NOMO-1 (cell line): ENCODE measurements around the gene ACTRT2.

ENCODE experiments used
- DNase-seq, 2 experiments: peaks; one replicate each; lab custom pipeline; 2025; ENCODE audit not compliant: unreplicated experiment in 2 of 2; lab: John Stamatoyannopoulos, UW

The ACTRT2 gene

DNA sequence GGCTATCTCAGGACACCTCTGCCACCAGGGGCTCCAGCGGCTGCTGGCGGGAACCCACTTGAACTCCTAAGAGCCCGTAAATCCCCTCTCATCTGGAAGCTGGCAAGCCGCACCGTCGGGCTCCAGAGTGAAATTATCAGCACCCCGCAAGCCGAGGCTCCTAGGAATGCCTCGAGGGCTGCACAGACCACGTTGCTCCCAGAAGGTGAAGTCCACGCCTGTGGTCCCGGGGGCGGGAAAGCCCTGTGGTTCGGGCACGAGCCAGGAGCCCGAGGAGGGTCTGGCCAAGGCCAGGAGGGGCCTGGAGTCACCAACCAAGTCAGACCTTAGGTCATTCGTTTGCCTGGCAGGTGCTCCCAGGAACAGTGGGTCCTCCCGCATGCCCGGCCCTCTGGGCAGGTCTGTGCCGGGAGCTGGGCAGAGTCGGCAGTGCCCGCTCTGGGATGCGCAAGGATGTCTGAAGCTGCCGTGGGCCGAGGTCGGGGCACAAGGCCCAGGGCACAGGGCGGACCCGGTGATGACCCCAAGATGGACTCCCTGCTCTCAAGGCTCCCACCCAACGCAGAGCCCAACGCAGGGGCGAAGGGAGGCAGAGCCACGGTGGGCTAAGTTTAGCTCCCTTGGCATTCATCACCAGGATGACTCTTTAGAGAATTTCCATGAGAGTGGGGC lies 8.9 kb downstream of the ACTRT2 start:
- no peak for DNase-seq

DNA sequence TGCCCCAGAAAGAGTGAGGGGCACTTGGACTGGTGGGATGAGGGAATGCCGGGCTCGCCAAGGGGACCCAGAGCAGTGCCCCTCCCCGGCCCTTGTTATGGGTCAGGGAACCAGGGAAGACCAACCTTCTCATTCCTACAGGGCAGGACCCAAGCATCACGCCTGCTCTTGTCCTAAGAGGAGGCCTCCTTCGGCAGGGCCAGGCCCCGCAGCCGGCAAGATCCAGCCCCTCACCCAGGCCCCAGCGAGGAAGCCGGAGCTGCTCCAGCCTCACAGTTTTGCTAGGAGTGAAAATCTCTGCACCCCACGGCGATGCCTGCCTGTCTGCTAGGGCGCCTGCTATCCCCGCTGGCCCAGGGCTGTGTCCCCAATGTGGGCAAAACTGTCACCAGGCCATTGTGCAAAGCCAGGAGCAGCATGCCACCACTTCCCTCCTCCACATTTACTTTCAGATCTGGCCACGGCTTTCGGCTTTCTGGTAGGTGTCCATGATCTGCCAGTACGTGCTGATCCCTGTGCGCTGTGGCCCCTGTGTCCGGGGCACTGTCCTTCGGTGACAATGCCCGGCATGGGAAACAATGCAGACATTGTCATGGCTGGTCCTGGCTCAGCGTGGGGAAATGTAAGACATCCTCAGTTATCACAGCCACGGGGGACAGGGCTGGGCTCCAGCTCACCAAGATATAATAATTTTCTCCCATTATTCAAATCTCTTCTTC lies 9.6 kb downstream of the ACTRT2 start:
- no peak for DNase-seq

DNA sequence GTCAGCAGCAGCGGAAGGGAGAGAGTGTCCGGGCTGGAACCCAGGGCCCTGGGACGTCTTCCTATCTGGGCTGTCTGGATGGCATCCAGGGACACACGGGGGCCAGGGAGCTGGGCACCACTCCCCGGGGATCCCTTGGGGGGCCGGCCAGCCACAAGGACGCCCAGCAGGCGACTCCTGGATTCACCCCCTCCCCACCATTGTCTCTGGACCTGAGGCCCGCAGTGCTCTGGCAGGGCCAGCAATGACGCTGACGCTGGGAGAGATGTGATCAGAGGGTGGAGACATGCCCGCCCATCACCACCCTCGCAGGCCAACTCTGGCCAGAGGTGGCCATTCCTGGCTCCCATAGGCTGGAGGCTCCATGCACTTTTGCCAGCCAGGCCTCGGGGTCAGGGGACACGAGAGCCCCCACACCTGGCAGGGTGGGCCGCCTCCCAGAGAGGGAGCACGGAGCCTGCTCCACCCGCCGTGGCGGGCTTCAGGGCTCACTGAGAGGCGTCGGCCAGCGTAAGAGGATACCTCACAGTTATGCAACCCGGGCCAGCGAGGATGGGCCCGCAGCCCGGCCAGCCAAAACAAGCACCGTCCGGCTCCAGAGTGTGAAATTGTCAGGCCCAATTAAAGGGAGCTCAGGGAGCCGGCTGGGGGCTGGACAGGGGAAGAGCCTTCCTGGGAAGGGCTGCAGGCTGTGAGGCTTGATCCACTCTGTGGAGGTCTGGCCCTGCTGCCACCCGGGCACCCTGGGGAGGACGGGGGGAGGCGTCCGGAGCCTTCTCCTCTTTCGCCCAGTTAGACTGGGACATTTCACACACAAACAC lies 10.3 kb downstream of the ACTRT2 start:
- DNase-seq = no peak

DNA sequence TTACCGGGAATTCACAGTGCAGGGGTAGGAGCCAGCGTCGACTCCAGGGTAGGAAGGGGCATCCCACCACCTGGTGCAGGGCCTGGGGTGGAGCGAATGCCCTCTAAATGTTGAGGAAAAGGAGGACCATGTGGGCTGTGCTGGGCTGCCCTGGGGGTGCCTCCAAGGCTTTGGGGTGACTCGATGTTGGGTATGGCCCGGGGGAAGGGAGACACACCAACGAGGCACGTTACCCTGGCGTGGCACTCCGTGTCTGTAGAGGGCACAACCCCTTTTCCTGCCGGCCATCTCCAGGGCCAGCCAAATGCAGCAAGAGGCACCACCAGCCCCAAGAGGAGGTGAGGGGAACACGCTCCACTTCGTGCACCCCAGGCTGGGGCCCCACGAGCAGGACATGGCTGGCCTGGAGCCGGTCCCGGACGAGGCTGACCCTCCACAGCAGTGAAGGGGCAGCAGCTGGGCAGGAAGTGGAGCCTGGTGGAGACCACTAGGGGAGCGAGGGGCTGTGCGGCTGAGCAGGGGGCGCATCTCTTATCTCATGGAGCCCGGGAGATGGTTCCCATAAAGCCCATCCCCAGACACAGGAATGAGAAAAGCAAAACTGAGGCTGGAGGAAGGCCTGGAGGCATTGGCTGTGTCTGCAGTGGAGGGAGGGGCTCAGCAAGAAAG lies 11.2 kb downstream of the ACTRT2 start:
- no peak for DNase-seq

DNA sequence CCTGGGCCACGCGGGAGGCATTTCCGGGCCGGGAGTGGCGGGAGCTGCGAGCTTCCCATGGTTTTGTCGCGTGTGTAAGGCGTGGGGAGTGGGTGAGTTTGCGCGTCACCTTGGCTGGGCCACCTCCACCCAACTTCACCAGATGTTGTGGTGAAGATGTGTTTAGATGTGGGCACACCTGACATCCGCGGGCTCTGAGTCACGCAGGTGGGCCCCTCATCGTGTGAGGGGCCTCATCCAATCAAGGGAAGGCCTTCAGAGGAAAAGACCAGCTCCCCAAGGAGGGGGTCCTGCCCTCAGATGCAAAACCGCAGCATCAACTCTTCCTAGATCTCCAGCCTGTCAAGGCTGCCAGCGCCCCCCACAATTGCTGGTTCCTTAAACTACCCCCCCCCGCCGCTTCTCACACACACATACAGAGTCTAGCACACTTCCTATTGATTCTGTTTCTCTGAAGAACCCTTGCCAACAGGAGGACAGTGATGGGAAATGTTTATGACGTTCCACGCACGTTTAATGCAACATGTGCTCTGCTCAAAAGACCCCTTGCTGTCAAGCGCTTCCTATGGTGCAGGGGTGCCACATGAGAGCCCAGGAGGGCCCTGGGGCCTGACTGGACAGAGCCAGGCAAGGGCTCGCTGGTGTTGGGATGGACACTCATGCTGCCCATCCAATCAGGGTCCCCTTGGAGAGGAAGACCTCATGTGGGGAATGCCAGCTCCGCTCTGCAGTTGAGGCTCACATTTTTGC lies 11.9 kb downstream of the ACTRT2 start:
- no peak for DNase-seq

GRCh38 chr1:3033790-3034090 lies 12.5 kb downstream of the ACTRT2 start:
- no peak for DNase-seq

DNA sequence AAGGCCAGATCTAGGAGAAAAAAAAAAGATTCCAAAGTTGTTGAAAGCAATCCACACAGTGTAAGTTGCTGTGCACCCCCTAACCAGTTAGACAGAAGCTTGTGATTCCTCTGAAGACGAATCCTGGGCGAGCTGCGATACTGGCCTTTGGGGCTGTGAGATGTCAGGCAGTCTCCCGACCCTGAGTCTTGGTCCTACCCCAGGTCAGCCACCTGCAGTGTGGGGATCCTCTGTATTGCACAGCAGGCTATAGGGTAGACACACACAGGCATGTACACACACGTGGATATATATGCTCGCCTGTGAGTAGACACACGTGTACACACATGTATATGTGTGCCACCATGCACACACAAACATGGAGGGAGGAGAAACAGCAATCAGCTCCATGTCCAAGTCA lies 12.9 kb downstream of the ACTRT2 start:
- DNase-seq = no peak

DNA sequence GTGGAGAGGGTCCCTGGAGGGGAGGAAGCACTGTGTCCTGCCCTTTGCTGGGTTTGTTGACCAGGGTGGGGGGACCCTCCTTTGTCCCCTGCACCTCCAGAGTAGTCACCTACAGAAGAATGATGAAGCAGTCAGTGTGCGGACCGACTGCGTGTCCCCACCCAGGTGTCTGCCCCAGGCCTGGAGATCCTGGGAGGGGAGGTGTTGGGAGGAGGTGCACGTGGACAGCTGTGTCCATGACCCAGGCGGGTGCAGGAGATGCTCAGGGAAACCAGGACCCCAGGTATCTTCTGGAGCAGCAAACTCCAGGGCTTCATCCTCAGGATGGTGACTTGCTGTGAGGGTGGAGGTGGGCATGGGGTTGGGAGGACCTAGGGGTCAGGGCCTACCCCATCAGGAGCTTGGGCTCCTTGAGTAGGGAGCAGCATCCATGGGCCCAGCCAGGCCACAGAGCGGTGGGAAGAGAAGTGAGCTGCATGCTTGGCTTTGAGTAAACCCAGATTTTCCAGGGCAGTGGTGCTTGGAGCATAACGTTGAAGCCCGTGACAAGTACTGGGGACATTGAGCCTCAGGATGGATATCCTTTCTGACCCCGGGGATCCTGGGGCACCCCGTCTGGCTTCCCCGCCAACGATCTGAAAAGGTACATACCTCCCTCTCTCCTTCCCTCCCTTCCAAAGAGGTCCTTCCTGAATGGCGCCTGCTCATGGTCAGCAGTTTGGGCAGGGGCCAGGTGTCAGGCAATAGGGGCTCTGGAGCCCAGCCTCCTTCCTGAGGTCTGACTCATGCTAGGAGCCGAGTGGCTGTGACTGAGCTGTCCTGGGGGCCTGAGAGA lies 13.7 kb downstream of the ACTRT2 start:
- DNase-seq = no peak

GRCh38 chr1:3035563-3036446 lies 14.5 kb downstream of the ACTRT2 start:
- no peak for DNase-seq

GRCh38 chr1:3036447-3037280 lies 15.4 kb downstream of the ACTRT2 start:
- no peak for DNase-seq

DNA sequence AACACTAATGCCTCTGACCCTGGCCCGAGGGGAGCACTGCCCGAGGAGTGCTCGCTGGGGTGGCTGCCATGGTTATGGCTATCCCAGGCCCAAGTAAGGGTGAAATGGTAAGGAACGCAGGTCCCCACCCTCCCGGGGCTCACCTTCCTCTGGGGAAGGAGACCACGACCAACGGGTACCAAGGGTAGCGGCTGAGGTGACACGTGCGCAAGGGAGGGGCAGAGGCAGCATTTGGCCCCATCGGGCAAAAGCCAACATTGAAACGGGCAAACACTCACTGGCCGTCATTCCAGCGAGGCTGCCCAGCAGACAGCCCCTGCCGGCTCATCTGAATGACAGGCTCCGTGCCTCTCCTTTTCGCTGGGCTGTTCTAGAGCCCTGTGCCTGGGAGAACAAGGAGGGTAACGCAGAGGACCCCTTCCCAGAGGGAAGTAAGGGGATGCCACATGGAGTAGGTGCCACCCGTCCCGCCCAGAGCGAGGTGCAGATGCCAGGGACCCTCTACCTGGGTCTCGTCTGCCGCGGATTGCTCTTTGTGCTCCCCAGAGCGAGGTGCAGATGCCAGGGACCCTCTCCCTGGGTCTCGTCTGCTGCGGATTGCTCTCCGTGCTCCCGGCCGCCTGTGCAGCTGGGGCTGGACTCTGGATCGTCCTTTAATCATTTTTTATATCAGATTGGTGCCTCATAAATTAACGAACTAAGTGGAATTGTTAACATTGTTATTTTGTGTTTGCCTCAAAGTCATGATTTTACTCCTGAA lies 16.2 kb downstream of the ACTRT2 start:
- DNase-seq = no peak

- DNase-seq = no peak
These were observed 16.9 kb downstream of the ACTRT2 start for GRCh38 chr1:3038113-3038551.

GRCh38 chr1:3038571-3039181 lies 17.4 kb downstream of the ACTRT2 start:
- no peak for DNase-seq

DNA sequence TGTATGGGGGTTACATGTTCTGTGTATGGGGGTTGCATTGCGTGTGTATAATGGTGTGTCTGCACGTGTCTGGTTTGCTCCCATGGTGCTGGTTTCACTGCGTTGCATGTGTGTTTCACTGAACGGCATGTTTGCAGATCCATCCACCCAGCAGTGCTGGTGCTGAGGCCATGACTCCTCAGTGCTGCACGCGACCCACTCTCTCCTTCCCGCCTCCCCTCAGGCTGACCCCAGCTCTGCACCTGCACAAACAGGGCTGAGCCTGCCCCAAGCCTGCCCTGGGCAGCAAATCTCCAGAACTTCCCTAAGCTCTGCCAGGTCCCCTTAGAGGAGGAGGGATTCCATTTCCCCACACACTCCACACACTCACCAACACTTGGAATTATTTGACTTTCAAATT lies 18.7 kb downstream of the ACTRT2 start:
- DNase-seq = no peak

DNA sequence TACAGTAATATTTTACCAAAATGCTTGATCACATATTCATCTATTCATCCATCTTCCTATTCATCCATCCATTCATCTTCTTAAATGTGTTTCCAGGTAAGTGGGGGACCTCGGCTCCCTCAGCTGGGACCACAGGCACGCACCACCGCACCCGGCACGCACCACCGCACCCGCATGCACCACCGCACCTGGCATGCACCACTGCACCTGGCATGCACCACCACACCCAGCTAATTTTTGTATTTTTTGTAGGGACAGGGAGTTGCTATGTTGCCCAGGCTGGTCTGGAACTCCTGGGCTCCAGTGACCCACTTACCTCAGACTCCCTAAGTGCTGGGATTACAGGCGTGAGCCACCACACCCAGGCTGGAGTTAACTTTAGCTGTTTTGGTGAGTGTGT lies 21.2 kb downstream of the ACTRT2 start:
- DNase-seq = no peak

DNA sequence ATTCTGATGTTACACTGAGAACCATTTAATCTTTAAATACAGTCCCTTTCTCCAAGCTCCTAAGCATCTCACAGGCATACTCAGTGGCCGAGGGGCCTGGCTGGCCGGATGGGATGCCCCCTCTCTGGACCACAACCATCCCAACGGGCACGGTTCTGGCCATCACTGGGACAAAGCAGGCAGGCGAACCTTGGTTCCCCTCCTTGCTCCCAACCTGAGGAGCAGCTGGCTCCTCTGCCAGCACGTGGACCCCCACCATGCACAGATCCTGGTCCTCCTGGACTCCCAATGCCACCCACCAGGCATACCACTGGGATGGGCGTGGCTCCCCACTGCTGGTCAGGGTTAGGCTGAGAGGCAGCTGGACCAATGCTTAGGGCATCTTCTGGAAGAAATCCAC lies 27.9 kb downstream of the ACTRT2 start:
- no peak for DNase-seq

GRCh38 chr1:3049905-3050304 lies 28.6 kb downstream of the ACTRT2 start:
- no peak for DNase-seq
